Nephron (organoid): ENCODE data around the gene GALNT12.

Experiments used
- H3K27ac Mint-ChIP-seq, 3 experiments: 2 replicates each; pipeline ENCODE4 v1.8.0; 2020; ENCODE audit warnings: mixed read lengths in 3 of 3, mild to moderate bottlenecking in 2 of 3, moderate library complexity in 1 of 3
- H3K27me3 Mint-ChIP-seq: 2 replicates; pipeline ENCODE4 v1.8.0; 2021; ENCODE audit warnings: low read depth, mild to moderate bottlenecking, moderate library complexity, mixed read lengths
- H3K36me3 Mint-ChIP-seq: 2 replicates; pipeline ENCODE4 v1.8.0; 2020; ENCODE audit warnings: low read depth, mixed read lengths
- H3K4me1 Mint-ChIP-seq: 2 replicates; pipeline ENCODE4 v1.8.0; 2020; ENCODE audit warnings: mixed read lengths
- H3K4me3 Mint-ChIP-seq, 3 experiments: 2 replicates each; pipeline ENCODE4 v1.8.0; 2020; ENCODE audit warnings: mild to moderate bottlenecking in 3 of 3, mixed read lengths in 3 of 3, moderate library complexity in 2 of 3
- H3K9me3 Mint-ChIP-seq: 2 replicates; pipeline ENCODE4 v1.8.0; 2020; ENCODE audit warnings: mixed read lengths
- CTCF ChIP-seq, 3 experiments: fragments of 200-600 bp; sonication (generic); IDR thresholded peaks; one replicate each; pipeline ENCODE4 v1.5.0; 2021; ENCODE audit warnings: antibody characterized with exemption in 3 of 3; ENCODE audit not compliant: unreplicated experiment in 3 of 3

Gene GALNT12

GRCh38 chr9:98869078-98869745, 61.7 kb downstream of the GALNT12 start:
- peaks cover 25% of the 10 kb centered on the region for H3K4me1 Mint-ChIP-seq
- H3K27me3 Mint-ChIP-seq = no peaks in the 10 kb centered on the region
- H3K4me3 Mint-ChIP-seq = no peak overlapping the region
- no peak for TF ChIP-seq CTCF (IDR thresholded peaks at IDR 0.05; ENCODE audit: unreplicated experiment in 3 of 3)
- no peaks in the 10 kb centered on the region for H3K9me3 Mint-ChIP-seq
- no peaks in the 10 kb centered on the region for H3K36me3 Mint-ChIP-seq
- no peak overlapping the region for H3K27ac Mint-ChIP-seq

DNA sequence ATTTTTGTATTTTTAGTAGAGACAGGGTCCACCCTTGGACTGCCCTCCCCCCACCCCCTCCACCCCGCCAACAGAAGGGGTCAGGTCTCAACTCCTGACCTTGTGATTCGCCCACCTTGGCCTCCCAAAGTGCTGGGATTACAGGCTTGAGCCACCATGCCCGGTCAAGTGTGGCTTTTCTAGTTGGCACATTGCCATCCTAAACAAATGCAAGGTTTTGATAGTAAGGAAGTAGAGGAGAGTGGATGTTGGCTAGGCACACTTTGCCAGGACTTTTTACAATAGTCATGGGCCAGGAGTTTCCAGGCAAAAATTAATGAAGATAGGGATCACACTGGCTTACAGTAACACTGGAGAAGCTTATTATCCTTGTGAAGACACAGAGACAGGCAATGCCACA, 62.4 kb downstream of the GALNT12 start:
- Mint-ChIP-seq H3K4me3 (no peak overlapping the region), H3K4me1 (peaks cover 18% of the 10 kb centered on the region), H3K36me3 (no peaks in the 10 kb centered on the region), H3K27ac (no peak overlapping the region), H3K27me3 (no peaks in the 10 kb centered on the region), H3K9me3 (no peaks in the 10 kb centered on the region)
- TF ChIP-seq CTCF (IDR thresholded peaks at IDR 0.05; ENCODE audit: unreplicated experiment in 3 of 3) = no peak

DNA sequence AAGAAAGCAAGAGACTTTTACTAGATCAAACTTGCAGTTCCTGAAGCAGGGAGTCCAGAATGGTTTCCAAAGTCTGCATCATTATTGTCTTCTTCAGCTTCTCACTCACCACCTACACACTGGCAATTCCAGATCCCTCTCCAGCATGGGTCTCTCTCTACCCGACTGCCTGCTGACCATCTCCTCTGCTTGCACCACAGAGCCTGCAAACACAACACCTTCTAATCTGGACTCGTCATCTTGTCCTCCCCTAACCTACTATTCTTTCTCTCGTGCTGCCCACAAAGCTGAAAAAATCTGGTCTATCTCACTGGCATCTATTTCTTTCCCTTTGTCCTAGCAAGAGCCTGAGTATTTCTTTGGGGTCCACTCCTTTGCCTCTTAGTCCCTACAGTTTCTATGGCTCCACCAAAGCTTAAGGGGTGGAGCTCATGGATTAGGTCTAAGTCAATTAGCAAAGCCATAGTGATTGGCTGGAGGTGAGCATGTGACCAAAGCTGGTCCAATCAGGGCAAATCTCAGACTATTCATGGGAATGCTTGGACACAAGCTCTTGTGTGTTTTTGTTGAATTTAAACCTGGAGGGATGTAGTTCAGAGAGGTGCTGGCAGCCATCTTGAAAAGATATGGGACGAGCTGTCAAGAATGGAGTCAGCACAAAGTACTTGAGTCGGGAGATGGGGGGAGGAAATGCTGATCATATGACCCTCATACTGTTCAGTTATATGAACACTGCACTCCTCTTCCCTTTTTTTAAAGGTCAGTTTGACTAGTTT, 63.5 kb downstream of the GALNT12 start:
- H3K27ac Mint-ChIP-seq = no peak overlapping the region
- no peaks in the 10 kb centered on the region for H3K27me3 Mint-ChIP-seq
- TF ChIP-seq CTCF (IDR thresholded peaks at IDR 0.05; ENCODE audit: unreplicated experiment in 3 of 3) = no peak
- no peaks in the 10 kb centered on the region for H3K36me3 Mint-ChIP-seq
- H3K4me3 Mint-ChIP-seq = no peak overlapping the region
- peaks cover 12% of the 10 kb centered on the region for H3K4me1 Mint-ChIP-seq
- H3K9me3 Mint-ChIP-seq = no peaks in the 10 kb centered on the region

DNA sequence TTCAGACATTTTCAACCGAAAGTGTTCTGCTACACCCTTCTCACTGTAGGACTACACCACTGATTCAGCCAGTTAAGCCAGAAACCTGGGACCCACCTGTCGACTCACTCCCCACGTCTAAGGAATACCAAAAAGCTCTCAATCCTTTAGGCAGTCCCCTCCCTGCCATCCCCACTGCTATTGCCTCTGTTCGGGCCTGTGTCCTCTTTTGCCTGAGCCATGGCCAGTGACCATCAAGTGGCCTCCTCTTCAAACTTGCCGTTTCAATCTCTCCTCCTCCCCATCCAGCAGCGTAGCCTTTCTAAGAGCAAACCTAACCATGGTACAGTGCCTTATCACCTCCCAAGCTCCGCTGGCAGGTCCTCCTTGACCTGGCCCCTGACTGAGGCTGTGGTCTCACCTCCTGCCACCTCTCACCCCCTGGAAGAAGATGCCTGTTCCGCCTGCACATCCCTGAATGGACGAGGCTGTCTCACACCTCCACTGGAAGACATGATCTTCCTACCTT, 64.1 kb downstream of the GALNT12 start:
- peaks cover 12% of the 10 kb centered on the region for H3K4me1 Mint-ChIP-seq
- no peaks in the 10 kb centered on the region for H3K9me3 Mint-ChIP-seq
- peak overlapping the region in 1 of 3 experiments; percentile 1 for H3K27ac Mint-ChIP-seq
- H3K4me3 Mint-ChIP-seq = no peak overlapping the region
- H3K36me3 Mint-ChIP-seq = no peaks in the 10 kb centered on the region
- TF ChIP-seq CTCF (IDR thresholded peaks at IDR 0.05; ENCODE audit: unreplicated experiment in 3 of 3) = no peak
- H3K27me3 Mint-ChIP-seq = no peaks in the 10 kb centered on the region

DNA sequence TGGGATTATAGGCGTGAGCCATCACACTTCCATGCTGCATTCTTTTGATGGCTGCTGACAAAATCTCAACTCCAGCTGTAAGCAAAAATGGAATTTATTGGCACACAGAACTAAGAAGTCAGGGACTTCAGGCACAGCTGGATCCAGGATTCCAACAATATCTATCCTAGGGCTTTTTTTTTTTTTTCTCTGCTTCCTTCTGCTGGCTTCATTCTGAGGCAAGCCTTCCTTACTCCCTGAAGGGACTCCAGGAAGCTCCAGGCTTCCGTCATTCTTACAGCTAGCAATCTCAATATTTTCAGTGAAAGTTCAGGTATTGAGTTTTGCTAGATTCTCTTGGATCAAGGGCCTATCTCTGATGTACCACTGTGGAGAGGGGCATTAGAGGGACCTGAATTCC, 66.1 kb downstream of the GALNT12 start:
- Mint-ChIP-seq H3K27me3 (no peaks in the 10 kb centered on the region), H3K36me3 (no peaks in the 10 kb centered on the region), H3K4me3 (no peak overlapping the region), H3K4me1 (peaks cover 11% of the 10 kb centered on the region), H3K27ac (no peak overlapping the region), H3K9me3 (no peaks in the 10 kb centered on the region)
- no peak for TF ChIP-seq CTCF (IDR thresholded peaks at IDR 0.05; ENCODE audit: unreplicated experiment in 3 of 3)
